ENCODE measurements around the gene LSP1. TPM values are rescaled to one million over a fixed set of nuclear protein-coding genes. Genes with fewer than 3 reads are reported as not detected.

The LSP1 gene
- total RNA-seq, 3 donors from 2014 or later (not counting 1 experiment from before 2014, with no cell fraction given) = 487 to 595 (median 536) TPM

- TF ChIP-seq CTCF (IDR thresholded peaks at IDR 0.05) = no peak
- no peaks in the 10 kb centered on the region for H3K36me3 Mint-ChIP-seq
- H3K27me3 Mint-ChIP-seq (ENCODE audit: low read depth in 2 of 2) = peaks cover 0 to 7% of the 10 kb centered on the region in 2 donors
- no peak overlapping the region for H3K27ac Mint-ChIP-seq
- intact Hi-C loops (cut with micrococcal nuclease) = loop anchor here (10.0 kb wide), 1 partner anchor 47 kb away; no protein-coding TSS in a partner anchor
- Histone ChIP-seq H3K27me3 (ENCODE audit: control insufficient read depth, insufficient read depth, low read length) (no peaks in the 10 kb centered on the region), H3K9me3 (ENCODE audit: control insufficient read depth, insufficient read depth, low read length) (peaks cover 20% of the 10 kb centered on the region), H3K27ac (ENCODE audit: low read length) (no peak overlapping the region), H3K4me3 (ENCODE audit: low read length) (no peak overlapping the region), H3K36me3 (ENCODE audit: control insufficient read depth, insufficient read depth, low read length) (no peaks in the 10 kb centered on the region), H3K4me1 (ENCODE audit: control insufficient read depth, insufficient read depth, low read length) (peaks cover 9% of the 10 kb centered on the region)
- ATAC-seq = no peak
- no peak for DNase-seq
- H3K9me3 Mint-ChIP-seq = peaks cover 0 to 9% of the 10 kb centered on the region in 2 donors
- peaks cover 5 to 6% of the 10 kb centered on the region in 2 donors for H3K4me1 Mint-ChIP-seq
- H3K4me3 Mint-ChIP-seq = no peak overlapping the region
Measured at GRCh38 chr11:1821562-1821961, 31.3 kb upstream of the LSP1 start.

- Histone ChIP-seq H3K4me1 (ENCODE audit: control insufficient read depth, insufficient read depth, low read length) (peaks cover 9% of the 10 kb centered on the region), H3K36me3 (ENCODE audit: control insufficient read depth, insufficient read depth, low read length) (no peaks in the 10 kb centered on the region), H3K4me3 (ENCODE audit: low read length) (no peak overlapping the region), H3K9me3 (ENCODE audit: control insufficient read depth, insufficient read depth, low read length) (peaks cover 17% of the 10 kb centered on the region), H3K27ac (ENCODE audit: low read length) (no peak overlapping the region), H3K27me3 (ENCODE audit: control insufficient read depth, insufficient read depth, low read length) (no peaks in the 10 kb centered on the region)
- H3K4me3 Mint-ChIP-seq = no peak overlapping the region
- intact Hi-C loops (cut with micrococcal nuclease) = loop anchor here (10.0 kb wide), 1 partner anchor 48 kb away; no protein-coding TSS in a partner anchor
- peaks cover 6 to 10% of the 10 kb centered on the region in 2 donors for H3K27me3 Mint-ChIP-seq (ENCODE audit: low read depth in 2 of 2)
- H3K4me1 Mint-ChIP-seq = peaks cover 5 to 6% of the 10 kb centered on the region in 2 donors
- no peak for ATAC-seq
- peaks cover 0 to 6% of the 10 kb centered on the region in 2 donors for H3K9me3 Mint-ChIP-seq
- no peak for TF ChIP-seq CTCF (IDR thresholded peaks at IDR 0.05)
- WGBS (ENCODE audit: insufficient coverage) = 93% methylated on average over 8 of the region's 8 CpGs
- no peaks in the 10 kb centered on the region for H3K36me3 Mint-ChIP-seq
- DNase-seq = no peak
- H3K27ac Mint-ChIP-seq = no peak overlapping the region
Measured at GRCh38 chr11:1822648-1823375, 30.1 kb upstream of the LSP1 start.

- ATAC-seq = no peak
- peaks cover 3 to 6% of the 10 kb centered on the region in 2 donors for H3K4me1 Mint-ChIP-seq
Measured at GRCh38 chr11:1823376-1824220, 29.3 kb upstream of the LSP1 start.

More at GRCh38 chr11:1823376-1824220, 29.3 kb upstream of the LSP1 start:
- WGBS (ENCODE audit: insufficient coverage) = 88% methylated on average over 19 of the region's 19 CpGs
- DNase-seq = no peak
- Mint-ChIP-seq H3K36me3 (no peaks in the 10 kb centered on the region), H3K4me3 (no peak overlapping the region), H3K27me3 (ENCODE audit: low read depth in 2 of 2) (peaks cover 7 to 13% of the 10 kb centered on the region in 2 donors), H3K9me3 (peaks cover 0 to 6% of the 10 kb centered on the region in 2 donors), H3K27ac (no peak overlapping the region)
- Histone ChIP-seq H3K27me3 (ENCODE audit: control insufficient read depth, insufficient read depth, low read length) (no peaks in the 10 kb centered on the region), H3K4me1 (ENCODE audit: control insufficient read depth, insufficient read depth, low read length) (peaks cover 7% of the 10 kb centered on the region), H3K9me3 (ENCODE audit: control insufficient read depth, insufficient read depth, low read length) (peaks cover 10% of the 10 kb centered on the region), H3K27ac (ENCODE audit: low read length) (no peak overlapping the region), H3K36me3 (ENCODE audit: control insufficient read depth, insufficient read depth, low read length) (no peaks in the 10 kb centered on the region), H3K4me3 (ENCODE audit: low read length) (no peak overlapping the region)
- no peak for TF ChIP-seq CTCF (IDR thresholded peaks at IDR 0.05)
- intact Hi-C loops (cut with micrococcal nuclease) = loop anchor here (10.0 kb wide), 1 partner anchor 49 kb away; no protein-coding TSS in a partner anchor
